HG03097 (cell line): Measurements from ENCODE around the gene SH3D19.
"Not testable (repeated sequence)": the region's sequence is repeated elsewhere in the genome, so short reads cannot be mapped to it uniquely, and the experiment has no call there.

Experiments
- ATAC-seq: cut with Tn5 transposase; IDR thresholded peaks from one replicate; pipeline ENCODE4 v1.9.1; 2021; ENCODE audit not compliant: unreplicated experiment, low FRiP score

The SH3D19 gene

GRCh38 chr4:151235373-151235772, 90.0 kb downstream of the SH3D19 start:
- ATAC-seq = not testable (repeated sequence)

DNA sequence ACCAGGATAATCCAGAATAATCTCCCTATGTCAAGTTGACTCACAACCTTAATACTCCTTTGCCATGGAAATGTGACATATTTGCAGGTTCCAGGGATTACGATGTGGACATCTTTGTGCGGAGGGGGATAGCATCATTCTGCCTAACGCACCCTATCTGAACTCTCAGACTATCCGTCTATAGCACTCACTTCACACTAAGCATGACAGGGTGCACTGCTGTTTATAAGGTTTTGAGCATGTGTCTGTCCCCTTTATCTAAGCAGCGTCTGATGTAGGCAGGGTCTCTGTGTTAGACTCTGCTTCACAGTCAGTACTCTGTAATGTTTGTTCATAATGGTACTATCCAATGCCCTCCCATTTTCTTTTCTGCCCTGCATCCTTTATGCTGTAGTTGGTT, 91.8 kb downstream of the SH3D19 start:
- no peak for ATAC-seq

DNA sequence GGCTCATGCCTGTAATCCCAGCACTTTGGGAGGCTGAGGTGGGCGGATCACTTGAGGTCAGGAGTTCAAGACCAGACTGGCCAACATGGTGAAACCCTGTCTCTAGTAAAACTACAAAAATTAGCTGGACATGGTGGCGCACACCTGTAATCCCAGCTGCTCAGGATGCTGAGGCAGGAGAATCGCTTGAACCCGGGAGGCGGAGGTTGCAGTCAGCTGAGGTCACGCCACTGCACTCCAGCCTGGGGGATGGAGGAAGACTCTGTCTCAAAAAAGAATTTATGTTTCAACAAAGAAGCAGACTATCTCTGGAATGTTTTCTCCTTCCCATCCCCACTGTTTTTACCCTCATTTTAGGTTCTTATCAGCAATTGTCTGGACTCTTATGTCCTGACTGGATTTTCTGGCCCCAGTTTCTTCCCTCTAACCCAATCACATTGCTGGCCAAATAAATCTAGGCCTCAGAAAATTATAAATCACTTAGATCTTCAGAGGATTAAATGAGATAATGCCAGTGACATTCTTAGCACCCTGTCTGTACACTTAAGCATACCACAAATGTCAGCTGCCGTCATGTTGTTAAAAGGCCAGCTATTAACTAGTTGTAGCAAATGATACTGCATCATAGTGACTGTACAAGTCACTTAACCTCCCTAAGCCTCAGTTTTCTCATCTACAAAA, 93.3 kb downstream of the SH3D19 start:
- ATAC-seq = no peak

DNA sequence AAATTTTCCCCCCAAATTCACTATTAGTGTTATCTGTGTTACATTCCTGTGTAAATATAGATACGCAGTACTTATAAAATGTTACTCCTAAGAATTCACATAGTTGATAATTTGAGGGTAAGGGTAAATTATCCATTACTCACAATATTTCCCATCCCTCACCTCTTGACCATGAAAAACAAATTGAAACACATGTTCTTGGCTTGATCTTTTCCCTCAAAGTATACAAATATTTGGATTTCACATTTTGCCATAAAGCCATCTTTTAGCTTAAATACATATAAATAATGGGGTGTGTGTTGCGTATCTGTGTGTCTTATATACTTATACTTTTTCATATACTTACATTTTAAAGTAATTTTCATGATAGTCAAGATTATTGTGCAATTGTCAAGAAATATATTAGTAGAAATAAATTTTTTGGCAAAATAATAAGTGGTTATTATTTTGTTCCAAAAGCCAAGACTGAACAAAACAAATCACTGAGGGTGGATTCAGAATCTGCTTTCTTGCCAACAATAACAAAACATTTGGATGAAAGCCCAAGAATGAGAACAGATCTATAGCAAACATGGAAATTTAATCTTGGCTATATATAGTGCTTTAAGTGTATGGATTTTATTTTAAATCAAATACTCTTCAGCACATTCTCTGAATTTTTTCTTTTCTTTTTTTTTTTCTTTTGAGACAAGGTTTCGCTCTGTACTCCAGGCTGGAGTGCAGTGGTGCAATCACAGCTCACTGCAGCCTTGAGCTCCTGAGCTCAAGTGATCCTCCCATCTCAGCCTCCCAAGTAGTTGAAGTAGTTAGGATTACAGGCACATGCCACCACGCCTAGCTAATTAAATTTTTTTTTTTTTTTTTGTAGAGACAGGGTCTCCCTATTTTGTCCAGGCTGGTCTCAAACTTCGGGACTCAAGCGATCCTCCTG, 97.0 kb downstream of the SH3D19 start:
- no peak for ATAC-seq

- ATAC-seq = no peak
Measured at GRCh38 chr4:151227731-151228130, 97.7 kb downstream of the SH3D19 start.

DNA sequence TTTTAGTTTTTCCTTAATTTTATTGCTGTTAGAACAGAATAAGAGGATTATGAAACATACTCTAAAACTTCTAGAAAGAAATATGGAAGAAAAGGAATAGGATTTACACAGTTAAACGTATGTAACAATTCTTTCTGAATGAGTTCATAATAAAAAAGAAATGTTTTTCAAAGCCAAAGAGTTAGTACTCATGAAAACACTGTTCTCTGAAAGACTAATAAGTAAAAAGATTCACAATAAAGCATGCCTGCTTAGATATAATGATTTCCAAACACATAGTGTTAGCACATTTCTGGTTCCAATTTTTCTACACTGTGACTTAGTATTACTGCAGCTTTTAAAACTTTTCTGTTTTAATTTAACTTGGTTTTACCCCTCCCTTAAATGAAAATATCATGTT, 98.2 kb downstream of the SH3D19 start:
- no peak for ATAC-seq

- no peak for ATAC-seq
Measured at GRCh38 chr4:151226004-151226932, 99.1 kb downstream of the SH3D19 start.

DNA sequence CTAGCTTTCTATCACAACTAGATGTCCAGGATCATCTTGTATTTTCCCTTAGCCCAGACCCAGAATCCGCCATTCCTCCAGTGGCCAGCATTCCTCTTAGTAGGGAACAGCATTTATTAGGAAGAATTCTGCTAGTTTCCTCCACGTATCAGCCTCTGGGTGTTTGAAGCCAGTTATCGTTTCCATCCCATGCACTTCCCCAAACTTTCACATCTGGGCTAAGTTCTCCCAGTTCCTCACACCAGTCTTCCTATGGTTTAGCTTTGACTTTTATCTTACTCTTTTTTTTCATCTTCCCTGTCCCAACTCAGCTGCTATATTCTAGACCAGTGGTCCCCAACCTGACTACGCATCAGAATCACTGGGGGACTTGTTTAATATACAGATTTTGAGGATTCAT, 101.9 kb downstream of the SH3D19 start:
- no peak for ATAC-seq

DNA sequence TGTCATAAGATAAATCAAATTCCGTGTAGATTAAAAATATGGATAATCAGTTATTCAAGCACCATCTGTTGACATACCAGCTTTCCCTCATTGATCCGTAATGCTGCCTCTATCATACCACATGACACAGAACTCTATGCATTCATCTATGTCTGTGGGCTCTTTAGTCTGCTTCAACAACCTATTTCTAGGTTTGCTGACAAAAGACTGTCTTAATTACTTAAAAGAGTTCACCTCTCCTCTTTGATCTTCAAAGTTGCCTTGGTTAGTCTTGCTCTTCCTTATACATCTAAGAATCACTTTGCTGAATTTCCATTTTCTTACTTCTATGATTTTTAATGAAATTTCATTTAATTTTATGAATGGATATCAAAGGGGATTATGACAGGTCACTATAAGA, 105.5 kb downstream of the SH3D19 start:
- ATAC-seq = no peak

DNA sequence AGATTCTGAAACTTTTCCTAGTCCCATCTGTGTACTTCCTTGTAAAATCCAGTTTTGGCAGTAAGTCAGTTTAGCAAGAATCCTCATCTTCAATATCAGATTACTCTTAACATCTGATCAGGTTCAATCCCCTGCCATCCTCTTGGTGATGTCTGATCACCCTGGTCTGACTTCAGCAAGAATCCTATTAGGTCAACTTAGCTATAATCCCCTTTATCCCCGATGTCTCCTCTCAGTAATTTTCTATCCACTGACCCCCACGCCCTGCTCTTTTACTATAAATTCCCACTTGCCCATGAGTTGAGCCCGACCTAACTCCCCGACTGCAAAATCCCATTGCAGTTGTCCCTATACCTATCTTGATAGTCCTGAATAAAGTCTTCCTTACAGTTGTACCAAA, 106.3 kb downstream of the SH3D19 start:
- no peak for ATAC-seq

- no peak for ATAC-seq
Measured at GRCh38 chr4:151218343-151218742, 107.1 kb downstream of the SH3D19 start.

GRCh38 chr4:151217326-151217725, 108.1 kb downstream of the SH3D19 start:
- no peak for ATAC-seq

GRCh38 chr4:151215295-151215694, 110.1 kb downstream of the SH3D19 start:
- no peak for ATAC-seq

- no peak for ATAC-seq
Measured at GRCh38 chr4:151207868-151208267, 117.5 kb downstream of the SH3D19 start.

DNA sequence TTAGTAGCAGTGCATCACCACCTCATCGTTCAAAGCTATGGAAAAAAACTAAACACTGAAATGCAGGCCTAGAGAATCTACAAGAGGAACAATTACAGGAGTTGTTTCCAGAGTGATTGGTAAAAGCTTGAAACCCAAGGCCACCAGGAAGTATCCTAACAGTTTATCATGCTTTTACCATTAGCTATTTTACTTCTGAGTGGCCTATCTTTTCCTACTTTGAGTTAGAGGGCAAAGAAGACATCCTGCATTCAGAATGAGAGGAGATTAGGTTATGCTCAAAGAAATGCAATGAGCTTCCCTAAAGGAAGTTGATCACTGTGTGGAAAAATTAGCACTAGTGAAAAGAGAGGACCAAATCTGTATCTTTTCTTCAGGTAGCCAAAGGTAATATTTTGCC, 118.2 kb downstream of the SH3D19 start:
- no peak for ATAC-seq

GRCh38 chr4:151206241-151207005, 119.0 kb downstream of the SH3D19 start:
- no peak for ATAC-seq

GRCh38 chr4:151205722-151206121, 119.7 kb downstream of the SH3D19 start:
- no peak for ATAC-seq

GRCh38 chr4:151204925-151205524, 120.4 kb downstream of the SH3D19 start:
- ATAC-seq = no peak

DNA sequence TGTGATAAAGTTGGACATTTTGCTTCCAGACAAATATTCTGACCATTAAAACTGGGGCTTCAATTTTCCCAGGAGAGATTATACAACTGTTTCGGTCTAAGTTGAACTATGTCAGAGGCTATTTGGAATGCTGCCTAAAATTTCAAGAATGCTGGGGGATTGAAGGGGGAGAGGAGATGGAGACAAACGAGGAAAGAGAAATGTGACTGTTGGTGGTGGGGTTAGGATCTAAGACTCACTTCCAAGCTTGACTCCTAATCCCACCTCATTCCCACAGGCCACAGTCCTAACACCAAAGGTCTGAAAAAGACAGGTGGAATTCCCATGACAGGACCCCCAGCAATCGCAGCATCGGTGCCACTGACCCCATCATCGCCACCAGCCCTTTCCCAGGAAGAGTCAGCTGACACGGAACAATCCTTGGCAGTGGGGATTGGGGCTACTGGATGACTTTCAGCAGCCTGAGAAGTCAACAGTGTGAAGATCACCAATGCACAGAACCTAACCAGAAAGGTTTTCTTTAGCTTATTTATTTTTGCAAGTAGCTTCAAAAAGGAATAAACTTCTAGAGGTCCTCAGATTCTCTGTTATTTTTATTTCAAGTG, 122.5 kb downstream of the SH3D19 start:
- ATAC-seq = no peak
